Astrocyte (in vitro differentiated cells and primary cell): ENCODE results near the gene RSKR.

ENCODE experiments used
- CTCF ChIP-seq: IDR thresholded peaks from 2 replicates; pipeline ENCODE4 v1.5.1; 2011; ENCODE audit warnings: low read depth, mild to moderate bottlenecking, inconsistent platforms, low read length, moderate library complexity; ENCODE audit not compliant: insufficient read depth
- EZH2 ChIP-seq: IDR thresholded peaks from 2 replicates; pipeline ENCODE4 v1.6.1; 2012; ENCODE audit warnings: mild to moderate bottlenecking, low read length, inconsistent platforms; ENCODE audit not compliant: insufficient read depth

GRCh38 chr17:28613931-28614381 lies at the start of gene RSKR:
- TF ChIP-seq CTCF (no peak), EZH2 (no peak)
